Measurements from ENCODE around the gene ZNF2.

GRCh38 chr2:95121093-95121406 is 44.6 kb upstream of the ZNF2 start:
- TF ChIP-seq CTCF (IDR thresholded peaks at IDR 0.05) = no peak
- no peak for TF ChIP-seq POLR2A (IDR thresholded peaks at IDR 0.05)
- no peak for TF ChIP-seq POLR2AphosphoS5 (IDR thresholded peaks at IDR 0.05)

Measured in breast epithelium (tissue), 3 donors.